Liver (tissue), 3 donors: ENCODE measurements around the gene KIF3B.

Experiments used
- CTCF ChIP-seq: fragments of 150-350 bp; IDR thresholded peaks from 2 replicates; pipeline ENCODE4 v1.5.1; 2017; ENCODE audit warnings: improper control_type of control experiment, low read depth, low read length; ENCODE audit not compliant: missing input control
- RXRA ChIP-seq, 2 donors: IDR thresholded peaks; 2 replicates each; pipeline ENCODE4 v1.6.1; 2017 to 2018; ENCODE audit warnings: antibody characterized with exemption in 2 of 2, mild to moderate bottlenecking in 1 of 2
- TAF1 ChIP-seq: conservative IDR thresholded peaks from 2 replicates; pipeline ENCODE4 v1.6.1; 2016; ENCODE audit warnings: antibody characterized with exemption, mild to moderate bottlenecking
- donor health status: healthy.
- donor health status: healthy.

- TF ChIP-seq CTCF (no peak), RXRA (IDR thresholded peaks at IDR 0.05) (no peak), TAF1 (no peak)
Measured at GRCh38 chr20:32352121-32352720, 74.8 kb downstream of the KIF3B start.
